Transverse colon (tissue), 3 donors: Measurements from ENCODE around the gene SRPK2.

Experiments used
- CTCF ChIP-seq, 5 experiments: fragments of 200-600 bp in 3 of 5; fragments of 450-650 bp in 2 of 5; sonication (generic) in 3 of 5; IDR thresholded peaks; 1 replicate in 2 of 5; 2 replicates in 3 of 5; pipeline ENCODE4 v1.5.1; 2016 to 2017; ENCODE audit warnings: antibody characterized with exemption in 5 of 5, inconsistent platforms in 3 of 5, mild to moderate bottlenecking in 2 of 5, moderate library complexity in 1 of 5
- POLR2A ChIP-seq: fragments of 450-650 bp; IDR thresholded peaks from one replicate; pipeline ENCODE4 v1.6.1; 2016; ENCODE audit warnings: antibody characterized with exemption, mild to moderate bottlenecking, moderate library complexity

- no peak for TF ChIP-seq POLR2A
- no peak for TF ChIP-seq CTCF (IDR thresholded peaks at IDR 0.05)
Measured at GRCh38 chr7:105319578-105319977, 69.1 kb downstream of the SRPK2 start.
